ENCODE results near the gene MRPL55. TPM values are rescaled to one million over a fixed set of nuclear protein-coding genes. Genes with fewer than 3 reads are reported as not detected.
A peak's percentile ranks its signal among the peaks of the same experiment; 100 is the strongest.

MRPL55 gene
- total and polyA plus RNA-seq, 2 of the 13 experiments (the other 11 are each of a cell fraction or from before 2014, with no cell fraction given): 58.6 to 92.9 TPM

- TF ChIP-seq BCL3 (CRISPR knock-in tag; IDR thresholded peaks at IDR 0.05) (peak; percentile 87), ELF1 (CRISPR knock-in tag; IDR thresholded peaks at IDR 0.05) (peak; percentile 79), ZBTB49 (CRISPR knock-in tag; IDR thresholded peaks at IDR 0.05; ENCODE audit: borderline replicate concordance) (no peak), ZNF781 (CRISPR knock-in tag; IDR thresholded peaks at IDR 0.05; ENCODE audit: borderline replicate concordance, not compliant biosample characterization) (no peak), PCBP2 (optimal IDR thresholded peaks at IDR 0.05; ENCODE audit: low read depth, low read length, poor library complexity, severe bottlenecking) (no peak), NFYC (CRISPR knock-in tag; IDR thresholded peaks at IDR 0.05) (peak; percentile 66), NFYB (CRISPR knock-in tag; IDR thresholded peaks at IDR 0.05) (peak; percentile 60), IRF2 (CRISPR knock-in tag; IDR thresholded peaks at IDR 0.05) (peak; percentile 95), ARNT (IDR thresholded peaks at IDR 0.05) (no peak), SRSF9 (IDR thresholded peaks at IDR 0.05; ENCODE audit: borderline replicate concordance, insufficient read depth, low read depth, low read length, poor library complexity, severe bottlenecking) (no peak), ZNF577 (CRISPR knock-in tag; IDR thresholded peaks at IDR 0.05; ENCODE audit: borderline replicate concordance, low read depth) (0 out of 2 replicates have a peak, but pooled peaks have one; percentile 35), SNRNP70 (IDR thresholded peaks at IDR 0.05; ENCODE audit: low read depth, low read length) (no peak), ZNF749 (CRISPR knock-in tag; IDR thresholded peaks at IDR 0.05; ENCODE audit: borderline replicate concordance) (0 out of 2 replicates have a peak, but pooled peaks have one; percentile 29), DNMT1 (CRISPR knock-in tag; IDR thresholded peaks at IDR 0.05) (no peak; the same call in 1 of the 2 replicates), ZNF780A (CRISPR knock-in tag; IDR thresholded peaks at IDR 0.05) (no peak), GTF2F1 (IDR thresholded peaks at IDR 0.05; ENCODE audit: low read length) (no peak), HDAC1 (CRISPR knock-in tag; IDR thresholded peaks at IDR 0.05) (peak; percentile 98), SMARCE1 (IDR thresholded peaks at IDR 0.05; ENCODE audit: borderline replicate concordance) (no peak), ZMYM2 (CRISPR knock-in tag; IDR thresholded peaks at IDR 0.05) (peak; percentile 25; the same call in 1 of the 2 replicates), ZBTB46 (CRISPR knock-in tag; IDR thresholded peaks at IDR 0.05; ENCODE audit: borderline replicate concordance) (no peak), ZNF782 (CRISPR knock-in tag; IDR thresholded peaks at IDR 0.05; ENCODE audit: borderline replicate concordance) (peak; percentile 17; the same call in 1 of the 2 replicates), HMG20A (CRISPR knock-in tag; IDR thresholded peaks at IDR 0.05; ENCODE audit: borderline replicate concordance) (no peak), ZBTB1 (CRISPR knock-in tag; IDR thresholded peaks at IDR 0.05; ENCODE audit: borderline replicate concordance) (no peak), LBX2 (CRISPR knock-in tag; IDR thresholded peaks at IDR 0.05; ENCODE audit: borderline replicate concordance) (peak; percentile 73; the same call in 1 of the 2 replicates)
These were observed at the start of gene MRPL55 (continued) for GRCh38 chr1:228109073-228109961.

Measured in HepG2 (cell line).